GM19463 (cell line): ENCODE data around the gene ZBTB7C.

ENCODE experiments used
- ATAC-seq: cut with Tn5 transposase; IDR thresholded peaks from one replicate; pipeline ENCODE4 v1.9.1; 2021; ENCODE audit warnings: mild to moderate bottlenecking, moderate library complexity; ENCODE audit not compliant: unreplicated experiment

The ZBTB7C gene

GRCh38 chr18:48171490-48172188, 237.5 kb downstream of the ZBTB7C start:
- no peak for ATAC-seq

- ATAC-seq, result no peak
These were observed 238.5 kb downstream of the ZBTB7C start for GRCh38 chr18:48170651-48171050.

- no peak for ATAC-seq
These were observed 240.3 kb downstream of the ZBTB7C start for GRCh38 chr18:48168861-48169260.

- ATAC-seq, result no peak
These were observed 241.3 kb downstream of the ZBTB7C start for GRCh38 chr18:48167897-48168253.

GRCh38 chr18:48166336-48166875, 242.8 kb downstream of the ZBTB7C start:
- ATAC-seq, result no peak

GRCh38 chr18:48165111-48165866, 243.9 kb downstream of the ZBTB7C start:
- ATAC-seq, result no peak

- no peak for ATAC-seq
These were observed 244.5 kb downstream of the ZBTB7C start for GRCh38 chr18:48164701-48165100.

- ATAC-seq, result no peak
These were observed 245.1 kb downstream of the ZBTB7C start for GRCh38 chr18:48164116-48164515.

- ATAC-seq, result no peak
These were observed 245.5 kb downstream of the ZBTB7C start for GRCh38 chr18:48163738-48164115.

GRCh38 chr18:48162956-48163737, 246.0 kb downstream of the ZBTB7C start:
- no peak for ATAC-seq

- ATAC-seq, result peak; percentile 49
These were observed 247.1 kb downstream of the ZBTB7C start for GRCh38 chr18:48161911-48162698.

- peak; percentile 84 for ATAC-seq
These were observed 247.8 kb downstream of the ZBTB7C start for GRCh38 chr18:48161191-48161910.

- ATAC-seq, result no peak
These were observed 248.6 kb downstream of the ZBTB7C start for GRCh38 chr18:48160622-48161021.

- no peak for ATAC-seq
These were observed 249.4 kb downstream of the ZBTB7C start for GRCh38 chr18:48159816-48160215.

- ATAC-seq, result no peak
These were observed 250.5 kb downstream of the ZBTB7C start for GRCh38 chr18:48158721-48159120.

- no peak for ATAC-seq
These were observed 251.2 kb downstream of the ZBTB7C start for GRCh38 chr18:48157956-48158355.

- no peak for ATAC-seq
These were observed 253.3 kb downstream of the ZBTB7C start for GRCh38 chr18:48155856-48156255.

- no peak for ATAC-seq
These were observed 254.4 kb downstream of the ZBTB7C start for GRCh38 chr18:48154828-48155227.

GRCh38 chr18:48153613-48154481, 255.3 kb downstream of the ZBTB7C start:
- ATAC-seq, result no peak
